Cardiac muscle cell (in vitro differentiated cells and primary cell): ENCODE results near the gene PTPN22. TPM values are rescaled to one million over a fixed set of nuclear protein-coding genes. Genes with fewer than 3 reads are reported as not detected.

ENCODE experiments used
- DNase-seq, 2 donors: peaks; one replicate each; pipeline versions ENCODE4 v3.0.0 to v3.0.0-alpha.2; 2010 to 2017; ENCODE audit warnings: low read depth in 1 of 2, low spot score in 1 of 2
- H3K27ac ChIP-seq: fragments of 200-600 bp; sonication (generic); 2 replicates; pipeline ENCODE4 v1.5.1; 2016
- H3K27me3 ChIP-seq: fragments of 200-600 bp; sonication (generic); 2 replicates; pipeline ENCODE4 v1.6.0; 2016; ENCODE audit warnings: control low read depth
- H3K36me3 ChIP-seq: fragments of 200-600 bp; sonication (generic); 2 replicates; pipeline ENCODE4 v1.5.1; 2016; ENCODE audit warnings: control low read depth
- H3K4me1 ChIP-seq: fragments of 200-600 bp; sonication (generic); 2 replicates; pipeline ENCODE4 v1.8.1; 2017; ENCODE audit warnings: low read depth, mild to moderate bottlenecking, mixed run types
- H3K4me3 ChIP-seq: fragments of 200-600 bp; sonication (generic); 2 replicates; pipeline ENCODE4 v1.5.1; 2016; ENCODE audit warnings: mild to moderate bottlenecking
- H3K9me3 ChIP-seq: fragments of 200-600 bp; sonication (generic); 2 replicates; pipeline ENCODE4 v1.5.1; 2017; ENCODE audit warnings: low read depth, mild to moderate bottlenecking, control low read depth
- polyA plus RNA-seq: library from polyadenylated mRNA; unstranded; fragments of >200 nt; fragmentation: Nextera tagmentation; extraction: Ambion mirVana; gene quantifications from 2 replicates; pipeline ENCODE4 v1.2.1, GENCODE V29; 2016
- total RNA-seq: library from RNA; depleted of rRNA; stranded (reverse); fragments of >200 nt; gene quantifications from 2 replicates; pipeline ENCODE4 v1.2.3, GENCODE V29; 2016
- TF ChIP-seq, protein P1 (sequence below): IDR thresholded peaks from 2 replicates; pipeline ENCODE4 v1.5.1; 2012; ENCODE audit warnings: low read depth, mild to moderate bottlenecking, low read length

Gene PTPN22
- total RNA-seq = not detected in 2 replicates
- not detected in 2 replicates for polyA plus RNA-seq

DNA sequence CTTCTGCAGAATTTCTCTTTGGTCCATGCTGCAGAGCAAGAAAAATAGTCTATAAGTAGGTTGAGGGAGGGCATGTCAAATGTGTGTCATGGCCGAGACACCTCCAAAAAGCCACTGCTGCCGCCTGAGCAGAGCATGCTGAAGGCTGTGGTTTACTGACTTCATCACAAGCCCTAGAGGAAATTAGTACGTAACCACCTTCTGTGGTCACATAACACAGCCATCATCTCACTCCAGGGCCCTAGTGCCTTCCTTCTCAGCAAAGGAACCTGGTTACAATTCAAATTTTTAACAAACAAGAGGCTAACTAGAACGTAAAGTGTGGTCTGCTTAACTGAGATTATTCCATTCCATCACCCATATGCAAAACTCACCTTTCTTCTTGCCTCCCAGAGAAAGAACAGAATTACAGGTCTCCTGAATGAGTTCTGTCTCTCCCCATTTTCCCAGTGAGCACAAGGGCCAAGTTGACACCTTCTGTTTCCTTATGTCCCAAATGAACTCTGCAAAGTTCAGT lies at the start of gene PTPN22:
Gene PTPN22, minus strand, starts transcription at position 116 of the 517 bp plus-strand sequence.
- Histone ChIP-seq H3K4me3 (no peak within 1 kb of the TSS), H3K9me3 (no peaks in the 10 kb centered on the region), H3K36me3 (no peaks in the 10 kb centered on the region), H3K27ac (no peak within 1 kb of the TSS), H3K4me1 (no peaks in the 10 kb centered on the region), H3K27me3 (no peaks in the 10 kb centered on the region)
- TF ChIP-seq, protein P1, sequence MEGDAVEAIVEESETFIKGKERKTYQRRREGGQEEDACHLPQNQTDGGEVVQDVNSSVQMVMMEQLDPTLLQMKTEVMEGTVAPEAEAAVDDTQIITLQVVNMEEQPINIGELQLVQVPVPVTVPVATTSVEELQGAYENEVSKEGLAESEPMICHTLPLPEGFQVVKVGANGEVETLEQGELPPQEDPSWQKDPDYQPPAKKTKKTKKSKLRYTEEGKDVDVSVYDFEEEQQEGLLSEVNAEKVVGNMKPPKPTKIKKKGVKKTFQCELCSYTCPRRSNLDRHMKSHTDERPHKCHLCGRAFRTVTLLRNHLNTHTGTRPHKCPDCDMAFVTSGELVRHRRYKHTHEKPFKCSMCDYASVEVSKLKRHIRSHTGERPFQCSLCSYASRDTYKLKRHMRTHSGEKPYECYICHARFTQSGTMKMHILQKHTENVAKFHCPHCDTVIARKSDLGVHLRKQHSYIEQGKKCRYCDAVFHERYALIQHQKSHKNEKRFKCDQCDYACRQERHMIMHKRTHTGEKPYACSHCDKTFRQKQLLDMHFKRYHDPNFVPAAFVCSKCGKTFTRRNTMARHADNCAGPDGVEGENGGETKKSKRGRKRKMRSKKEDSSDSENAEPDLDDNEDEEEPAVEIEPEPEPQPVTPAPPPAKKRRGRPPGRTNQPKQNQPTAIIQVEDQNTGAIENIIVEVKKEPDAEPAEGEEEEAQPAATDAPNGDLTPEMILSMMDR = no peak
- DNase-seq = peak in 1 of 2 donors; percentile 76

DNA sequence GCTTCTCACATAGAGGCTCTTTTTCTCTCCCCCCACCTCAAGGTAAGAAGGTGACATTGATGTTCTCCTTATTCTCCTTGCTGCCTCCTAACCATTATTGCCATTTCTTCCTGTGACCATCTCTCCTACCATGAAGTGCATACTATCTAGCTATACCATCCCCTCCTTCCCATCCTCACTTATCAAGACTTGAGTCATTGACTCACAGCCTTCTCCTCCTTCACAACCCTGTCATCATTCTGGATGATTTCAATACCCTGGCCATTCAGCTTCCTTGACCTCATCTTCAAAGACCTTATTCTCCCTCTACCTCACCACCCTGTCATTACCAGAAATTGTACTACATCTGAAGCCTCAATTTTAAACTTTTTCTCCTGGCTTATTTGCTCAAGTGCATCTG lies 46.7 kb upstream of the PTPN22 start:
- DNase-seq = no peak
- no peaks in the 10 kb centered on the region for H3K4me1 ChIP-seq
- TF ChIP-seq, protein P1 = no peak
- H3K27ac ChIP-seq = no peak overlapping the region
- H3K36me3 ChIP-seq = no peaks in the 10 kb centered on the region
- no peaks in the 10 kb centered on the region for H3K9me3 ChIP-seq
- no peak overlapping the region for H3K4me3 ChIP-seq
- peaks cover 12% of the 10 kb centered on the region for H3K27me3 ChIP-seq

DNA sequence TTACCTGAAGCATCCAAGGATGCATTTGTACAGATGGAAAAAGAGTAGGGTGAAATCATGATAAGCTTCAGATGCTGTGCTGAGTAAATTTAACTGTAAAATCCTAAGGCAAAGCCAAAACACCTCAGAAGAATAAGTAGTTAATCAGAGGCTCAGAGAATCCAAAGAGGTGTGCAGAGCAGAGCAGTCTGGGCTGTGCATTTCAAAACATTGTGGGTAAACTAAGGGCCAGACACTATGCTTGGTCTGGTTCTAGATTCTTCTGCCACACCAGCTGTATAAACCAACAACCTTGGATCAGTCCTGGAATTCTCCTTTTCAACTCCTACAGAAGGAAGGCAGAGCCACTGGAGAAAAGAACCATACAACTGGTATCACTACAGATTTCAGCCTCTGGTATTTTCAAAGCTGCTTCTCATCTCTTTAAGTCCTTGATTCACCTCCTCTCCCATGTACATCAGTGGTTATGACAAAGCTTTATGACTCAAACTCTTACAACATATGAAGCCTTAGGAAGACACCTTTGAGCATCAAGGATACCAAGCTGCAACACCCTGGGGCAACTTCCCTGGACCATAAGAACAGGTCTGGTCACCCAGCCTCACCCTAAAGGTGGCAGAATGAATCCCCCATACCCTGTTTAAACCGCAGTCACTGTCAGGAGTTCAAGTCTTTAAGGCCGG lies 46.0 kb upstream of the PTPN22 start:
- Histone ChIP-seq H3K4me3 (no peak overlapping the region), H3K36me3 (no peaks in the 10 kb centered on the region), H3K4me1 (no peaks in the 10 kb centered on the region), H3K27ac (no peak overlapping the region), H3K27me3 (peaks cover 5% of the 10 kb centered on the region), H3K9me3 (no peaks in the 10 kb centered on the region)
- TF ChIP-seq, protein P1 = no peak
- peak in 1 of 2 donors; percentile 17 for DNase-seq

DNA sequence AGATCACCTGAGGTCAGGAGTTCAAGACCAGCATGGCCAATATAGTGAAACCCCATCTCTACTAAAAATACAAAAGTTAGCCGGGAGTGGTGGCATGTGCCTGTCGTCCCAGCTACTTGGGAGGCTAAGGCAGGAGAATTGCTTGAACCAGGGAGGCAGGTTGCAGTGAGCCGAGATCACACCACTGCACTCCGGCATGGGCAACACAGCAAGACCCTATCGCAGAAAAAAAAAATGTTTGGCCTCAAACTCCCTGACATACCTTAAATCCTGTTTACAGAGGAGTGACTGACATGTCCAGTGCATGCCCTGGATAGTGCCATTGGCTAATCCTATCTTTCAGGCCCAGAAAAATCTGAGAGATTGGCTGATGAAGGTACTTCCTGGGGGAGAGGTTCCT lies 45.5 kb upstream of the PTPN22 start:
- H3K9me3 ChIP-seq = no peaks in the 10 kb centered on the region

DNA sequence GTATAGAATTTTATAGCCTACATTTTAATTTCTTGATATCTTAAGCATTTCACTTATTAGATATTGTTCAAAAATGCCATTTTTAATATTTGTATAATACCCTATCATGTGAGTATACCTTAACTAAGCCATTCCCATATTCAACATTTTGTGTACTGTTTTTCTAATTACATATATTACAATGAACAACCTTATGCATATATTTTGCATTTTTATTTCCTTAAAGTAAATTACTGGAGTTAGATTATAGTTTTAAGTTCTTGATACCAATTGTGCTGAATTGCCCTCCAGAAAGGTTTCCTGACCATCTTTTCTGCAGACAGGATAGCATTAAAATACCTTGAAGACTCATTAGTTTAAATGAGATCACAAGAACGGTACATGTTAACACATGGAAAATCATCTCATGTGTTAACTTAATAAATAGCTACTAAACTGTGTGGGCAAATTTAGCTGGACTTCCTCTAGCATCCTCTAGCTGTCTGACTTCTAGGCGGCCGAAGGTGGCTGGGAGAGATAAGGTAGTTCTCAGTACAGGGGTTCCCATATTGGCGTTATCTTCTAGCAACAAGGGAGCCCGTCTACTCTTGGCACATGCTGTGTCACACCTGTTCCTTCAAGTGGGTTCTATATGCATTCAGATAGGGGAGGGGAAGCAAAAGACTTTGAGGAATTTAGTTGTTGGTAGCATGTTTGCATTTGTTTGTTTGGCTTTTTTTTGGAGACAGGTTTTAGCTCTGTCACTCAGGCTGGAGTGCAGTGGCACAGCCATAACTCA lies 42.6 kb upstream of the PTPN22 start:
- Histone ChIP-seq H3K9me3 (no peaks in the 10 kb centered on the region), H3K4me1 (no peaks in the 10 kb centered on the region), H3K27me3 (peaks cover 4% of the 10 kb centered on the region), H3K4me3 (no peak overlapping the region), H3K27ac (no peak overlapping the region), H3K36me3 (no peaks in the 10 kb centered on the region)
- DNase-seq = no peak
- TF ChIP-seq, protein P1 = no peak

More for the DNA sequence above, 45.5 kb upstream of the PTPN22 start:
- Histone ChIP-seq H3K4me3 (no peak overlapping the region), H3K4me1 (no peaks in the 10 kb centered on the region), H3K36me3 (no peaks in the 10 kb centered on the region), H3K27me3 (peaks cover 4% of the 10 kb centered on the region), H3K27ac (no peak overlapping the region)
- TF ChIP-seq, protein P1 = no peak
- DNase-seq = no peak
